Measurements from ENCODE around the gene SULF2. TPM values are rescaled to one million over a fixed set of nuclear protein-coding genes. Genes with fewer than 3 reads are reported as not detected.

The SULF2 gene
- total RNA-seq, 1 experiment from 2014 or later: 0.20 TPM

GRCh38 chr20:47678536-47678935 is 106.7 kb downstream of the SULF2 start:
- no peak overlapping the region for H3K4me3 ChIP-seq
- no peak for DNase-seq
- H3K36me3 ChIP-seq: no peaks in the 10 kb centered on the region
- no peaks in the 10 kb centered on the region for H3K27me3 ChIP-seq
- H3K9me3 ChIP-seq: no peaks in the 10 kb centered on the region; the same call in 1 of the 2 replicates

DNA sequence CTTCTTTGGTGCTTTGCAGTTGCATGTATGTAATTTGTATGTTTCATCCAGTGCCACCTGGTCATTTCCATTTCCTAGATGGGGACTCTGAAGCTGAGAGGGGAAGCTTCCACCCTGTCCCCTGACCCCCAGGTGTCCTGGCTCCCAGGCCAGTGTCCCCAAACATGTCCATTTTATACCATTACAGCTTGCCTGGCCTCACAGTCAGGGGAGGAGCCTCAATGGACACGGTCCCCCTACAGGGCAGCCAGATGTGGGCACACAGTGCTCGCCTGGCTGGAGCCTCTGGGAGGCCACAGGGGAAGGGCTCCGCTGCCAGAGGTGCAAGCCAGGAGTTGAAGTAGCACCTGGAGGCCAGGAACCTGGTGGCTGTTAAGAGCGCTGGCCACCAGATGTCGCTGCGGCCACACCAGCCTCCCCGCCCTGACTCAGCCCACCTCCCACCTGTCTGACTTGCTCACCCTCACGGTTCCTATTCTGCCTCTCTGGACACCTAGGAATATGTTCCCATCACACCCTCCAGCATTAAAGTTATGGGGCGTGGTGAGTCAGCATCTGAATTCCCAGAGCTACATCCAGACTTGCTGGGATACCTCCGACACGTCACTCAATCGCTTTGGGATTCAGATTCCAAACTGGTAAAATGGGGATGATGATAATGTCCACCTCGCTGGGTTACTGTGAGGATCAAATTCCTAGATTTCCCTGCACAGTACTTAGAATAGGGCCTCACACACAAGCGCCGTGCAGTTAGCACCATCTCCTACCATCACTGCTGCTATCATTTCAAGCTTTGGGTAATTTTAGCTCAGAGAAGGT is 107.4 kb downstream of the SULF2 start:
- H3K9me3 ChIP-seq: no peaks in the 10 kb centered on the region; the same call in 1 of the 2 replicates
- H3K4me3 ChIP-seq: no peak overlapping the region
- peak; percentile 44 for DNase-seq

DNA sequence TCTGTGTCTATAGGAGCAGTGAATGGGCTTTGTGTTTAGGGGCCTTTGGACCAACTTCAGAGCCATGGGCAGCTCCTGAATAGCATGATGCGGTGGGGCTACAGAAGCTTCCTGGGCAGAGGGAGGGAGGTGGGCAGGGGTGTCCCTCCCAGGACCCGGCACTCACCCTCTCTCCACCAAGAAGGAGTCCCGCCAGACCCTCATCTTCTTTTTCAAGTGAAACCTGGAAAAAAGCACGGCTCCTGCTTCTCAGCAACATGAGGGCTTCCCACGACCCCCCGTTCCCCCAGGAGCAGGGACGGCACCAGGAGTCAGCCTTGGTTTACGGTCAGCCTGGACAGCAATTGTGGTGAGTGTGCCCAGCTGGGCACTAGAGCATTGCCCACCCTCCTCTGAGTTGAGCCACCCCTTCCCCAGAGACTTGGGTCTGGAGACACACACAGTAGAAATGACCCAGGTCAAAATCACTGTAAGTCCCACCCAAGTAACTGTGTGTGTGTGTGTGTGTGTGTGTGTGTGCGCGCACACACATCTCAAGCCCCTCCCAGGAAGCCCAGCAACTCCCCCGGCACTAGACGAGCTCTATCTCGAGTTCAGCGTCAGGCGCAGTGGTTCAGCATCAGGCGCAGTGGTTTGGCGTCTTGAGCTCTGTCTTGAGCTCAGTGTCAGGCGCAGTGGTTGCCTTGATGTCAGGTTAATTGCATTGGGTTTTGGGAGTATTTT is 108.2 kb downstream of the SULF2 start:
- Histone ChIP-seq H3K36me3 (no peaks in the 10 kb centered on the region), H3K9me3 (no peaks in the 10 kb centered on the region; the same call in 1 of the 2 replicates), H3K27me3 (no peaks in the 10 kb centered on the region), H3K4me3 (no peak overlapping the region)
- DNase-seq: no peak

More for the DNA sequence above, 107.4 kb downstream of the SULF2 start:
- no peaks in the 10 kb centered on the region for H3K27me3 ChIP-seq
- H3K36me3 ChIP-seq: no peaks in the 10 kb centered on the region

DNA sequence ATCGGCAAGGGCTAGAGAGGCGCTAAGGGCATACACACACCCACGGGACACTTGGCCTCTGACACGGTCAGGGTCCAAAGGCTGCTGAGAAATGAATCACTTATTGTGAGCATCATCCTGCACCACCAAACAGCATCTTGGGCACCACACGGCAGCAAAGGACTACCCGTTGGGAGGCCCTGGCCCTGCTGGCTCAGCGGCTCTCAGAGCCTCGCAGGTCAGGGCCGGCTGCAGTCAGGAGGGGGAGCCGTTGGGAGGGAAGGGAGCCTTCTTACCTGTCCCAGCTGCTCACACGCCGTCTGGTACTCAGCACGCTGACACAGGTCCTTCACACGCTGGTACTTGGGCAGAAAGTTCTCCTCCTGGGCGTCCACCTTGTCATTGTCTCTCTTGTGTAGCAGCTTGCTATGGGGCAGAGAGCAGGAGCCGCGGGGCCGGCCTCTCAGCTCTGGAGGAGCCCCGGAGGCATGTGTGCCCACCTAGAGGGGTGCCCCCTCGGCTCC is 109.0 kb downstream of the SULF2 start:
- Histone ChIP-seq H3K27me3 (no peaks in the 10 kb centered on the region), H3K9me3 (no peaks in the 10 kb centered on the region; the same call in 1 of the 2 replicates), H3K4me3 (no peak overlapping the region), H3K36me3 (no peaks in the 10 kb centered on the region)
- DNase-seq: no peak

DNA sequence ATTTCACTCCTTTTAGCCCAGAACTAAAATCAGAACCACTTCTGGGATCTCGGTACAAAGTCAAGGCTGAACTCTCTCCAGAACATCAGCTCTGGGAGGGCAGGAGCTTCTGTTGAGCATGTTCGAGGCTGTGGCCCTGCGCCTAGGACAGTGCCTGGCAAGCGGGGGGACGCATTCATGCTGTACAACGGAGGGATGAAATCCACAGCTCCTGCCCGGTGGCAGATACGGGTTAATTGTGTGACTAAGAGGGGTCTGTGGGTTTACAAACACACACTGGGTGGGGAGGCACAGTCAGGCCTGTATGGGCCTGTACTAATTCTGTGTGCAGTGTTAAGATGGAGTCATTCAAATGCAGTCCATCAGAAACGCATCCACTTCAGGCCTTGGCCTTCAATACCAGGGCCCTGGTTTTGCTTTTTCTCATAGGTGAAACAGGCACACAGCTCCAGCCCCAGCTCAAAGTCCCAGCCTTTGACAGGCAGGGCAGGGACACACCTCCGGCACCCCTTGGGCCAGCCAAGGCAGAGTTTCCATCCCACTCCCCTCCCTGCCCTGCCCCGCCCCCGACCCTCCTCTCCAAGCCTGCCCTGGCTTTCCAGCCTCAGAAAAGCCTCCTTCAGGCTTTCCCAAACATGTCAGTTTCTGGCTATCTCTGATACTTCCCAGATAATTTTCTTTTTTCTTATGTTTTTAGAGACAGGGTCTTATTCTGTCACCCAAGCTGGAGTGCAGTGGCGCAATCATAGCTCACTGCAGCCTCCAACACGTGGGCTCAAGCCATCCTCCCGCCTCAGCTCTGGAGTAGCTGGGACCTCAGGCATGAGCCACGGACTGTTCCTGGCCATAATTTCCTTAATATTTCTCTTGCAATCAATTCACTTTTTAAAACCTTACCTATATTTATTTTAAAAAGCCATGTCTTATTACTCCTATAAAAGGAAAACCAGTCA is 109.8 kb downstream of the SULF2 start:
- no peak overlapping the region for H3K4me3 ChIP-seq
- no peaks in the 10 kb centered on the region for H3K27me3 ChIP-seq
- no peaks in the 10 kb centered on the region; the same call in 1 of the 2 replicates for H3K9me3 ChIP-seq
- no peak for DNase-seq
- H3K36me3 ChIP-seq: no peaks in the 10 kb centered on the region

DNA sequence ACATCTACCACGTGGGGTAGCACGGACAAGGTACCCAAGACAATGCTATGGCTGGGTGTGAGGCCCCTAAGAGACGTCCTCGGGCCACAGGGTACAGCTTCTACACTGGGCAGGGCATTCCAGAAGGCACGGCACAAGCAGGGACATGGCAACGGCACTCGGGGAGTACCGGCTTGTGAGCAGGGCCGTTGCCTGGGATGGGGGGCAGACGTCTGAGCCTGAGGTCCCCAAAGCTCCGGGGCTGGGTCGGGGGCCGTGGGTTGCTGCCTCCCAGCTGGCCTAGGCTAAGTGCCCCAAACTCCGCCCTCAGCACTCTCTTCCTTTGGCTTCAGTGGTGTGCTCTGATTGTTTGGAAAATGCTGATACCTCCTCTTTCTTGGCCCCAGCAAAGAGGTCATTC is 110.6 kb downstream of the SULF2 start:
- H3K27me3 ChIP-seq: no peaks in the 10 kb centered on the region

GRCh38 chr20:47674145-47674544 is 111.1 kb downstream of the SULF2 start:
- no peak overlapping the region for H3K4me3 ChIP-seq
- no peak for DNase-seq
- H3K27me3 ChIP-seq: no peaks in the 10 kb centered on the region
- no peaks in the 10 kb centered on the region for H3K36me3 ChIP-seq
- H3K9me3 ChIP-seq: no peaks in the 10 kb centered on the region; the same call in 1 of the 2 replicates

More for the DNA sequence above, 110.6 kb downstream of the SULF2 start:
- H3K4me3 ChIP-seq: no peak overlapping the region
- no peaks in the 10 kb centered on the region; the same call in 1 of the 2 replicates for H3K9me3 ChIP-seq
- DNase-seq: no peak
- H3K36me3 ChIP-seq: no peaks in the 10 kb centered on the region

DNA sequence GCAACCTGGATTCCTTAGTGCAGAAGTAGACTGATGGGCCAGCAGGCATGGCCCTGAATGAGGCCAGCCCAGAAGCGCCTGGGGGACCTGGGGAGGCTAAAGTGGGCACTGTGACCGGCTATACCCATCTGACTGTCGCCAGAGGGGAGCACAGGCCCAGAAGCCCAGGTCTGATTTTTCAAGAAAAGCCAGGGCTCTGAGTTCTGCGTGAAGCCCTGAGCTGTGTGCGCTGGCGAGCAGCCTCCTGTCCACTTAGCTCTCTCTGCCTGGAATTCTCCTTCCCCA is 111.7 kb downstream of the SULF2 start:
- Histone ChIP-seq H3K4me3 (no peak overlapping the region), H3K36me3 (no peaks in the 10 kb centered on the region), H3K27me3 (no peaks in the 10 kb centered on the region), H3K9me3 (no peaks in the 10 kb centered on the region)
- DNase-seq: no peak

- Histone ChIP-seq H3K4me3 (no peak overlapping the region), H3K27me3 (no peaks in the 10 kb centered on the region), H3K9me3 (no peaks in the 10 kb centered on the region), H3K36me3 (no peaks in the 10 kb centered on the region)
- DNase-seq: no peak
These were observed 112.2 kb downstream of the SULF2 start for GRCh38 chr20:47672886-47673670.

- no peak for DNase-seq
- no peaks in the 10 kb centered on the region for H3K27me3 ChIP-seq
- H3K4me3 ChIP-seq: no peak overlapping the region
- H3K36me3 ChIP-seq: no peaks in the 10 kb centered on the region
- no peaks in the 10 kb centered on the region for H3K9me3 ChIP-seq
These were observed 113.1 kb downstream of the SULF2 start for GRCh38 chr20:47672166-47672565.

GRCh38 chr20:47670913-47671312 is 114.4 kb downstream of the SULF2 start:
- no peaks in the 10 kb centered on the region for H3K36me3 ChIP-seq
- no peaks in the 10 kb centered on the region for H3K27me3 ChIP-seq
- H3K4me3 ChIP-seq: no peak overlapping the region
- H3K9me3 ChIP-seq: no peaks in the 10 kb centered on the region
- no peak for DNase-seq

- Histone ChIP-seq H3K27me3 (no peaks in the 10 kb centered on the region), H3K4me3 (no peak overlapping the region), H3K9me3 (no peaks in the 10 kb centered on the region), H3K36me3 (no peaks in the 10 kb centered on the region)
- no peak for DNase-seq
These were observed 115.1 kb downstream of the SULF2 start for GRCh38 chr20:47669927-47670890.

GRCh38 chr20:47669489-47669888 is 115.8 kb downstream of the SULF2 start:
- Histone ChIP-seq H3K9me3 (no peaks in the 10 kb centered on the region), H3K36me3 (no peaks in the 10 kb centered on the region), H3K27me3 (no peaks in the 10 kb centered on the region), H3K4me3 (no peak overlapping the region)
- DNase-seq: no peak

DNA sequence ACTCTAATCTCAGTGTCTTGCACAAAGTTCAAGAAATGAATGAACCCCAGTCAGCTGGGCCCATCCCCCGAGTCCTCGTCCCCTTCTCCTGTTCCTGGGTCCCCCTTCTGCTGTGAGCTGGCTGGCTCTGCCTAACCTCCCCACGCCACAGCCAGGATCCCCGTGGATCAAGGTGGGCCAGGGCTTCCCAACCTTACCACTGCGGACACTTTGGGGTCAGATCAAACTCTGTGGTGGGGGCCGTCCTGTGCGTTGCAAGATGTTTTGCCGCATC is 116.2 kb downstream of the SULF2 start:
- no peak overlapping the region for H3K4me3 ChIP-seq
- no peaks in the 10 kb centered on the region for H3K27me3 ChIP-seq
- DNase-seq: no peak
- H3K36me3 ChIP-seq: no peaks in the 10 kb centered on the region
- H3K9me3 ChIP-seq: no peaks in the 10 kb centered on the region

Data from MG63 (cell line).